NT2/D1 (cell line): ENCODE measurements around the gene ULBP3.

Experiments
- DNase-seq: peaks from one replicate; pipeline ENCODE4 v3.0.0-alpha.2; 2011; ENCODE audit warnings: low read depth, low spot score
- H3K27me3 ChIP-seq: 2 replicates; pipeline ENCODE4 v1.6.0; 2011; ENCODE audit warnings: mild to moderate bottlenecking; ENCODE audit not compliant: insufficient read length, insufficient read depth
- H3K36me3 ChIP-seq: 2 replicates; pipeline ENCODE4 v1.6.1; 2011; ENCODE audit warnings: mild to moderate bottlenecking, low read length, mixed read lengths; ENCODE audit not compliant: insufficient read depth, insufficient read length
- H3K4me1 ChIP-seq: 2 replicates; pipeline ENCODE4 v1.5.1; 2011; ENCODE audit not compliant: insufficient read depth, insufficient read length
- H3K4me3 ChIP-seq: 2 replicates; pipeline ENCODE4 v1.5.1; 2011; ENCODE audit warnings: low read depth; ENCODE audit not compliant: insufficient read length
- H3K9ac ChIP-seq: 2 replicates; pipeline ENCODE4 v1.6.0; 2011; ENCODE audit warnings: low read depth; ENCODE audit not compliant: insufficient read length
- H3K9me3 ChIP-seq: 2 replicates; pipeline ENCODE4 v1.5.1; 2011; ENCODE audit warnings: mild to moderate bottlenecking, low read length; ENCODE audit not compliant: insufficient read depth
- SUZ12 ChIP-seq: IDR thresholded peaks from 2 replicates; pipeline ENCODE4 v1.6.1; 2011; ENCODE audit not compliant: insufficient read length, insufficient read depth; ENCODE audit errors: extremely low read depth
- YY1 ChIP-seq: IDR thresholded peaks from 2 replicates; pipeline ENCODE4 v1.6.1; 2011; ENCODE audit not compliant: insufficient read length, insufficient read depth
- ZNF274 ChIP-seq: IDR thresholded peaks from 2 replicates; pipeline ENCODE4 v1.6.1; 2011; ENCODE audit warnings: mild to moderate bottlenecking, low read depth, low read length

The ULBP3 gene

GRCh38 chr6:150058986-150059385, 9.9 kb downstream of the ULBP3 start:
- Histone ChIP-seq H3K4me1 (no peaks in the 10 kb centered on the region), H3K9ac (no peak overlapping the region), H3K9me3 (no peaks in the 10 kb centered on the region), H3K36me3 (peaks cover 4% of the 10 kb centered on the region), H3K4me3 (no peak overlapping the region), H3K27me3 (no peaks in the 10 kb centered on the region)
- no peak for TF ChIP-seq ZNF274
- no peak for TF ChIP-seq YY1
- no peak for TF ChIP-seq SUZ12
- no peak for DNase-seq

- no peaks in the 10 kb centered on the region for H3K27me3 ChIP-seq
- no peaks in the 10 kb centered on the region for H3K9me3 ChIP-seq
- TF ChIP-seq ZNF274, result no peak
- no peak for TF ChIP-seq YY1
- no peak for TF ChIP-seq SUZ12
- DNase-seq, result no peak
- H3K4me3 ChIP-seq, result no peak overlapping the region
- no peak overlapping the region for H3K9ac ChIP-seq
- no peaks in the 10 kb centered on the region for H3K4me1 ChIP-seq
- H3K36me3 ChIP-seq, result peaks cover 4% of the 10 kb centered on the region
Measured at GRCh38 chr6:150058231-150058792, 10.6 kb downstream of the ULBP3 start.

GRCh38 chr6:150057501-150057951, 11.4 kb downstream of the ULBP3 start:
- TF ChIP-seq SUZ12, result no peak
- no peak for TF ChIP-seq ZNF274
- TF ChIP-seq YY1, result no peak
- H3K36me3 ChIP-seq, result peaks cover 4% of the 10 kb centered on the region
- no peak overlapping the region for H3K4me3 ChIP-seq
- H3K9me3 ChIP-seq, result no peaks in the 10 kb centered on the region
- no peak overlapping the region for H3K9ac ChIP-seq
- no peak for DNase-seq
- no peaks in the 10 kb centered on the region for H3K27me3 ChIP-seq
- no peaks in the 10 kb centered on the region for H3K4me1 ChIP-seq

GRCh38 chr6:150056916-150057315, 12.0 kb downstream of the ULBP3 start:
- H3K9me3 ChIP-seq, result no peaks in the 10 kb centered on the region
- H3K4me3 ChIP-seq, result no peak overlapping the region
- no peak for TF ChIP-seq ZNF274
- TF ChIP-seq SUZ12, result no peak
- TF ChIP-seq YY1, result no peak
- no peak for DNase-seq
- H3K27me3 ChIP-seq, result no peaks in the 10 kb centered on the region
- H3K4me1 ChIP-seq, result no peaks in the 10 kb centered on the region
- H3K36me3 ChIP-seq, result no peaks in the 10 kb centered on the region
- H3K9ac ChIP-seq, result no peak overlapping the region

- no peaks in the 10 kb centered on the region for H3K36me3 ChIP-seq
- H3K9me3 ChIP-seq, result no peaks in the 10 kb centered on the region
- H3K4me3 ChIP-seq, result no peak overlapping the region
- H3K9ac ChIP-seq, result no peak overlapping the region
- DNase-seq, result no peak
- no peaks in the 10 kb centered on the region for H3K27me3 ChIP-seq
- no peaks in the 10 kb centered on the region for H3K4me1 ChIP-seq
- TF ChIP-seq ZNF274 (no peak), SUZ12 (no peak), YY1 (no peak)
Measured at GRCh38 chr6:150056156-150056555, 12.8 kb downstream of the ULBP3 start.

- TF ChIP-seq ZNF274, result no peak
- TF ChIP-seq SUZ12, result no peak
- no peak for TF ChIP-seq YY1
- Histone ChIP-seq H3K9me3 (no peaks in the 10 kb centered on the region), H3K4me1 (no peaks in the 10 kb centered on the region), H3K4me3 (no peak overlapping the region), H3K36me3 (no peaks in the 10 kb centered on the region), H3K27me3 (no peaks in the 10 kb centered on the region), H3K9ac (no peak overlapping the region)
- no peak for DNase-seq
Measured at GRCh38 chr6:150055131-150055530, 13.8 kb downstream of the ULBP3 start.

- no peaks in the 10 kb centered on the region for H3K36me3 ChIP-seq
- no peaks in the 10 kb centered on the region for H3K9me3 ChIP-seq
- TF ChIP-seq SUZ12 (no peak), ZNF274 (no peak), YY1 (no peak)
- no peaks in the 10 kb centered on the region for H3K27me3 ChIP-seq
- no peak overlapping the region for H3K4me3 ChIP-seq
- no peak overlapping the region for H3K9ac ChIP-seq
- H3K4me1 ChIP-seq, result no peaks in the 10 kb centered on the region
- DNase-seq, result no peak
Measured at GRCh38 chr6:150053450-150053849, 15.5 kb downstream of the ULBP3 start.
